Choroid plexus epithelial cell (primary cell): Measurements from ENCODE around the gene FARP1.
"Not testable (repeated sequence)": the region's sequence is repeated elsewhere in the genome, so short reads cannot be mapped to it uniquely, and the experiment has no call there.

Experiments used
- DNase-seq: peaks from one replicate; pipeline ENCODE4 v3.0.0-alpha.2; 2010; ENCODE audit warnings: low read depth
- H3K4me3 ChIP-seq: 2 replicates; pipeline ENCODE4 v1.5.1; 2011; ENCODE audit warnings: low read depth, mild to moderate bottlenecking, control low read depth, low read length, moderate library complexity
- CTCF ChIP-seq: conservative IDR thresholded peaks from 2 replicates; pipeline ENCODE4 v1.5.1; 2011; ENCODE audit warnings: low read depth, mild to moderate bottlenecking, control low read depth, inconsistent platforms, low read length, moderate library complexity

Gene FARP1

GRCh38 chr13:98264877-98265276 is 122.0 kb downstream of the FARP1 start:
- DNase-seq, result no peak
- no peak overlapping the region for H3K4me3 ChIP-seq
- TF ChIP-seq CTCF, result no peak

GRCh38 chr13:98265692-98266551 is 123.0 kb downstream of the FARP1 start:
- no peak for DNase-seq
- no peak overlapping the region for H3K4me3 ChIP-seq
- TF ChIP-seq CTCF, result no peak

- TF ChIP-seq CTCF, result no peak
- H3K4me3 ChIP-seq, result peak overlapping the region; percentile 30
- peak; percentile 89 for DNase-seq
Observed at GRCh38 chr13:98267080-98267912, 124.4 kb downstream of the FARP1 start.

- TF ChIP-seq CTCF, result no peak
- H3K4me3 ChIP-seq, result no peak overlapping the region
- DNase-seq, result no peak
Observed at GRCh38 chr13:98269386-98269785, 126.5 kb downstream of the FARP1 start.

DNA sequence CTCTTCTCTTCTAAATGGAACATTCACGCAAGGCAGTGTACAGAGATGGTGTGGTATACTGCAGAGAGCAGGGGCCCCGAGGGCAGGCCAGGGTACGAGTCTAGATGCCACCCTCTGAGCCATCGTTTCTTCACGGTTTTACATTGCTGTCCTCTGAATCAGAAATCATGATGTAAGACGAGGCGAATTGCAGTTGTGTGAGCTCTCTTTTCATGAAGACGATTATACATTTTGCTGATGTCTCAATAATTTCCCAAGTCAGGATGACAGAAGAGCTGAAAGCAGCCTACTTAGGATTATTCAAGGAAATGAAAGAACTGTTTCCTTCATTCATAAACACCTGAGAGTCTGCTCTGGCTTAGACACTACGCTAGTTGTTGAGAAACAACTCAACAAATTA is 127.9 kb downstream of the FARP1 start:
- DNase-seq, result peak; percentile 35
- no peak overlapping the region for H3K4me3 ChIP-seq
- no peak for TF ChIP-seq CTCF

DNA sequence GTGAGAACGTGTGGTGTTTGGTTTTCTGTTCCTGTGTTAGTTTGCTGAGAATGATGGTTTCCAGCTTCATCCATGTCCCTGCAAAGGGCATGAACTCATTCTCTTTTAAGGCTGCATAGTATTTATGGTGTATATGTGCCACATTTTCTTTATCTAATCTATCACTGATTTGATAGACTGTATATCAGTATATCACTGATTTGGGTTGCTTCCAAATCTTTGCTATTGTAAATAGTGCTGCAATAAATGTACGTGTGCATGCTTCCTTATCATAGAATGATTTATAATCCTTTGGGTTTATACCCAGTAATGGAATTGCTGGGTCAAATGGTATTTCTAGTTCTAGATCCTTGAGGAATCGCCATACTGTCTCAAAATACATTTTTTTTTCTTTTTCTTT is 128.8 kb downstream of the FARP1 start:
- H3K4me3 ChIP-seq, DNase-seq: not testable (repeated sequence)

- DNase-seq, result no peak
- H3K4me3 ChIP-seq, result no peak overlapping the region
- no peak for TF ChIP-seq CTCF
Observed at GRCh38 chr13:98272549-98272948, 129.7 kb downstream of the FARP1 start.
